ENCODE data around the gene TMPRSS13.
"Not testable (repeated sequence)": the region's sequence is repeated elsewhere in the genome, so short reads cannot be mapped to it uniquely, and the experiment has no call there.

The TMPRSS13 gene

DNA sequence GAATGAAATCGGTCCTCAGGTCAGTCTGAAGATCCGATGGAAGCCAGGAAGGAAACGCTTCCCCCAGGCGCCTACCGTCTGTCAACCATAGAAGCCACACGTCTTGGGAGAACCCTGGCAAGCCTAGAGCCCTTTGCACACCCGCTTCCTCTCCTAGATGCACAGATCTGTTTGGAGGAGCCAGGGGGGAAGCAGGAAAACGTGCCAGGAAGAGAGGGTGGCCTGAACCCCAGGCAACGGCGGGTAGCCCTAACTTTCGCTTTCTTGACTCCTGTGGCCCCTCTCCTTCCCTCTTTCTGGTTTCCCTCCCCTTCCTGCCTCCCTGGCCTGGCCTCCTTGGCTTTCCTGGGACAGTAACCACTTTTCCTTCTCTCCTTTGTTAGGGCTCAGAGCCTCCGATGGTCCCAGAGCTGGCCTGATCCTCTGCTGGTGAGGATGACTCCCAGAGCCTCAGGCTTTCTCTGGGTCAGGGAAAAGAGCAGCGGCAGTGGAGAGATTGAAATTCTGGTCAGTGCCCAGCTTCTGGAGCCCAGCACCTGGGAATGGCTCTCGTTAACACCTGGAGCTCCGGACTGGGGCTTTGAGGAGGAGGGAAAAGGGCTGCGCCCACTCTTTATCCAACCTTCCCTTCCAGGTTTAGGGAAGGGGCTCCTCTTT, 54.8 kb downstream of the TMPRSS13 start:
- no peak for DNase-seq (ENCODE audit: low read depth, low spot score)

DNA sequence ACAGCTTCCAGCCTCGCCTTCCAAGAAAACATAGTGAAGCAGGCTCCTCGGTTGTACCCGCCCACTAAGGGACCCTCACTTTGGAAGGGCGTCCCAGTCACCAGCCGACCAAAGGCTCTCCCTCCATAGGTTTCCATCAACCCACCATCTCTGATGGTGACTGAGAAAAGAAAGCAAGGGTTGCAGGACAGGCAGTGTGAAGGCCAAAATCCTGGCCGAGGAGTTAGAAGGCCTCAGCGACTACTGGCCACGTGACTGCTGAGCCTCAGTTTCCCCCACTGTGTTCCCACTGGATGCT, 55.4 kb downstream of the TMPRSS13 start:
- no peak for DNase-seq (ENCODE audit: low read depth, low spot score)

DNA sequence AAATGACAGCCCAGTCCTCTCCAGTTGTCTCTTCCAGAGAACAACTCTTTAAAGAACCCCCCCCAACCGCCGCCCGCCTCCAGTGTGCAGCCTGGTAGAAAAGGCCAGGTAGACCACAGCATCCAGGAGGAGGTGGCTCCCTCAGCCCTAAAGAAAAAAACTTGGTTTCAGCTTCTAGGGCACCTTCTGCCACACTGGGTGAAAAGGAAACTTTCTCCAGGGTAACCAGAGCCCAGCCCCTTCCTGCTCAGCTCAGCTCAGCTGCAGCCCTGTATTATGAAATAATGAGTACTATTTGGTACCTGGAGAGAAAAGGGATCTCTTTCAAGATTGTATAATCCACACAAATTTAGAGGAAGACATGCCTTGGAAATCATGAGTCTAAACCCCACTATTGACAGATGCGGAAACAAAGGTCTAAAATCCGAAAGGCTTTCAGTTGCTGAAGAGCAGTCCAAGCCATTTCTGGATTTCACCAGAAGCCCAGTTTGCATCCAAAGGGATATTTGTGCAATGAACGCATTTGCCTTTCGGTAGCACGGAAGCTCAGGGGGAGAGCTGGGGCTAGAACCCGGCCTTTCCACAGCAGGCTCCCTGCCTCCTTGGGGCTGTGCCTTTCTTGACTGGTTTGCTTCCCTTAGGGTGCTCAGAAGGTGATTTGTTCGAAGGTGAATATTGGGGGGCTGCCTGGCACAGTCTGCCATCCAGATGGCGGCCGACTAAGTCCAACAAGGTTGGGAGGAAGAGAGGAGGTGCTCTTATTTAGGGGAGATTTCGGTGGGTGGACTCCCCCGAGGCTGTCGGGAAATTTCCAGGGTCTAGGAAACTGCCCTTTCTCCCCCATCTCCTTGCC, 56.0 kb downstream of the TMPRSS13 start:
- DNase-seq (ENCODE audit: low read depth, low spot score): no peak

DNA sequence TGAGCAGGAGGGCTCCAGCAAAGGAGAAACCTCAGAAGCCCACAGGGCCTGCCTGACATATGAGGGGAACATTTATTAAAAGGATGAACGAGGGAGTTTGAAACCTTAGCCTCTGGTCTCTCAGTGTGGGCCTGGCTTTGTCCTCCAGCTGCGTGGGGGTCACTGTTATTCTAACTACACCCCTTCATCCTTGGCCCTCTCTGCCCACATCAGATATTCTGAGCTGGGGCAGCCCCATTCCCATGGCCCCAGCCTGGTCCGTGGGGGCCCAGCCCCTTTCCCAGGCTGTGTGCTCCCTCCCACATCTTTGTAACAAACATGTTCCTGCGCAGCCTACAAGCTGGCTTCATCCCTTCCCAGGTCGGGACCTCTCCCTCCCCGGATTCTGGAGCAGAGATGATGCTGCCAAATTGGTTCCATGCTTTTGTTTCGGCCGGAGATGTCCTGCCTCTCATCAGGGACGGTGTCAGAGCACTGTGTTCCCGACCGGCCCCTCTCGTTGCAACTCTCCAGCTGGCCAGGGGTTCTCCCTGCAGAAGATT, 56.7 kb downstream of the TMPRSS13 start:
- no peak for DNase-seq (ENCODE audit: low read depth, low spot score)

DNA sequence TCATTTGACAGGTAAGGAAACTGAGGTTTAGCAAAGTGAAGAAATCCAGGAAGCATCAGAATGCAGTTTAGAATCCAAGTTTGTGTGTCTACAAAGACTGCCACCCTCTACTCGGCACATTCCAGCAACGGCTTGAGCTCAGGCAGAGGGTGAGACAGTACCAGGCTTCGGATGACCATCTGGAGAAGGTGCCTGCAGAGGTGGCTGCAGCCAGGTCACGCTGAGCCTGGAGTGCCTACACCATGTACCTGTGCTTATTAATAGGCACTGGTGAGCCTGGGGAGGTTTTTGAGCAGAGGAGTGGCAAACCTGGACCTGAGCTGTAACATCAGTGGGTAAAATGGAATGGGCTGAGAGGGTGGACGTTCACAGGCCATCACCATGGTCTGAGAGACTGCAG, 57.4 kb downstream of the TMPRSS13 start:
- no peak for DNase-seq (ENCODE audit: low read depth, low spot score)

DNA sequence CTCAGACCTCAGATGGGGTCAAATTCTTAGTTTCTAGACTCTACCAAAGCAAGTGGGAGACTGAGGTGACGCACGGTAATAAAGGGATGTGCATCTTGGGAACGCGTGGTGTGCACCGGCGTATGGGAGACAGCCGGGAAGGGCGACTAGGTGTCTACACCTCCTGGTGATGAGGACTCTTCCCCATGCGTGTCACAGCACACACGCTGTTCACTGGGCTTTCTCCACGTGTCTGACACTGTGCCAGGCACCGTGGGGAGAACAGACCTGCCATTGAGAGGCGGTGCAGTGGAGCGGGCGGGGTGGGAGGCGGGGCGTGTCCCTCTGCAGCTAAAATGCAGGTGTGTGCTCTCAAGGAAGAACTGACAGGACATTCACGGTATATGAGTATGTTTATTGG, 58.0 kb downstream of the TMPRSS13 start:
- DNase-seq (ENCODE audit: low read depth, low spot score): no peak

DNA sequence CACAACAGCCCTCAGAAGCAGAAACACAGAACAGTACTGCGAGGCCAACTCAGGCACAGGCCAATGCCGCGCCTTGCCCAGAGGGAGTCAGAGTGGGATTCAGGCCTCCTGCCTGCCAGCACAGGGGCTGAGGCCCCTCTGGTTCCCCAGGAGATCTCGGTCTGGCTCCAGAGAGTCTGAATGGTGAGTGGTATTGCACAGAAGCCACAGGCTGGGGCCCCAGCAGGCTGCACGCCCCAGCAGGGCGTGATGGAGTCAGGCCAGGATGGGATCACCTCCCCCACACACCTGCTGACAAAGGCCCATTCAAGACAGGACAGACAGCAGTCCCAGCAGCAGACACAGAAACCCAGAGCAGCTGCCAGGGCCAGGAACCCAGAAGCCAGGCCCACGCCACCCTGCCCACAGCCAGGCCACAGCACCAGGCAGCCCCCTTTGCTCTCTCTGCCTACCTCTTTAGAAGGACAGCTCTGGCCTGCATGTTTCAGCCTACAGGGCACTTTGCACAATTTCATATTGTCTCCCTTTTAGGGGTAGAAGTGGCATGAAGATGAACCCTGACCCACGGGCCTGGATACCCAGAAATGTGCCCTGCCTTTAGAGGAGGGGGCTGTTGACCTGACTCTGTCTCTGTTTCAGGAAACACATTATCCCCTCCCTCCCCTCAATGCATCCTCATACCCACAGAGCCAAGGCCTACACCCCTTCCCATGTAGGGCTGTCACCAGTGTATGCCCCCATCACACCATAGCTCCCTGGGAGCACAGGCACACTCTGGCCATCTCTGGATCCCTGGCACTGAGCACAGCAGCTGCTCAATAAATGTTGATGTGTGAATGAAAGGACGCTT, 58.9 kb downstream of the TMPRSS13 start:
- no peak for DNase-seq (ENCODE audit: low read depth, low spot score)

DNA sequence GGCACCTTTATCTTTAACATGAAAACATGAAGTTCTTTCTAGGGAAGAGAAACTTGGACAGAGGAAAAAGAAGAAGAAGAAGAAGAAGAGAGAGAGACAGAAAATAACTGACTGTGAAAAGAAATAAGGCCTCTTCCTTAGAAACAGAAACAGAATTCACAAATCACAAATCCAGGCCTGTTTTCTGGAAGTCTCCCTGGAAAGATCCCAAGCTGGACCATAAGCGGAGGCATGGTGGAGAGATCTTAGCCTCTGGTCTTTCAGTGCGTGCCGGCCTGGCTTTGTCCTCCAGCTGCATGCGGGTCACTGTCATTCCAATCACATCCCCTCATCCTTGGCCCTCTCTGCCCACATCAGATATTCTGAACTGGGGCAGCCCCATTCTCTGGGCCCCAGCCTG, 59.6 kb downstream of the TMPRSS13 start:
- no peak for DNase-seq (ENCODE audit: low read depth, low spot score)

DNA sequence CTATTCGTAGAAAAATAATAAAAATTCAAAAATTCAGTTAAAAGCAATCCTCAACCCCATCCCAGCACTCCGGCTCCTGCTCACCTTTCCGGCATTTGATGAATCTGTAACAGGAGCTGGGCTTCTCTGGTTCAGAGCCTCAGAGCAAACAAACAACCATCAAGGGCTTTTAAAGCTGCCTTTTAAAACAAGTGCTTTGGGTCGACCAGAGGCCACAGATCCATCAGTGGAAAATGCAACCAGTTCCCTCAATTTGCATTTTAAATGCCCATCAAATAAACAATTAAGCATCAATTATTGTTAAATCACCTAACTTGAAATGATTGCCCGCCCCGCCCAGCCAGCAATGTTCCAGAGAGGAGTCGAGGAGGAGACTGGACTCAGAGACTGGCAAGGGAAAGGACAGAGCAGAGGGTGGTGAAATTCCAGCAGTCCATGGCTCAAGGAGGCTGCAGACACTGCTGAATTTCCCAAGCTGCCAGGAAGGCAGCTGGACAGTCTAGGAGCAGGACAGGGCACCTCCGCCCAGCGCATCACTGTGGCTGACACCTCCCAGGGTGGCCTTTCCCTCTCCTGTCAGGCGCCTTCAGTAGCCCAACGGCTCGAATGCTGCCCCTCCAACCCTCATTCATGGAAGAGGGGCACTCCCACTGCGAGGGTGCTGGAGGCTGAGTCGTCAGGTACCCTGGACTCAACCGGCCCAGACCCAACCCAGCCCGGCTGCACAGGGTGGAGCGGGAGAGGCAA, 60.2 kb downstream of the TMPRSS13 start:
- DNase-seq (ENCODE audit: low read depth, low spot score): no peak

DNA sequence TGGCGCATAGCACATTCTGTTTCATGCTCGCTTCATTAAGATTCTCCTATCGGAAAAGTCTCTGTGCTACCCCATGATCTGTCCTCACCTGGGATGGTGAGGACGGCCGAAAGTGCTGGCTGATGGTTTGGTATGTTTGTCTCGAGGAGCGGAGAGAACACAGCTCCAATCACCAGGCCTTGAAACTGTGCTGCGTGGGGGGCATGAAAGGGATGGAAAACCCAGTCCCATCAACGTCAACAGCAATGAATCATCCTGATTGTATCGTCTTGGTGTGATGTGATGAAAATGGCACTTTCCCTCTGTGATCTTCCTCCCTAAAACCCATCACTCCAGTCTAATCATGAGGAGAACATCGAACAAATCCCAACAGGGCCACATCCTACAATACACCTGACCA, 61.1 kb downstream of the TMPRSS13 start:
- DNase-seq (ENCODE audit: low read depth, low spot score): no peak

DNA sequence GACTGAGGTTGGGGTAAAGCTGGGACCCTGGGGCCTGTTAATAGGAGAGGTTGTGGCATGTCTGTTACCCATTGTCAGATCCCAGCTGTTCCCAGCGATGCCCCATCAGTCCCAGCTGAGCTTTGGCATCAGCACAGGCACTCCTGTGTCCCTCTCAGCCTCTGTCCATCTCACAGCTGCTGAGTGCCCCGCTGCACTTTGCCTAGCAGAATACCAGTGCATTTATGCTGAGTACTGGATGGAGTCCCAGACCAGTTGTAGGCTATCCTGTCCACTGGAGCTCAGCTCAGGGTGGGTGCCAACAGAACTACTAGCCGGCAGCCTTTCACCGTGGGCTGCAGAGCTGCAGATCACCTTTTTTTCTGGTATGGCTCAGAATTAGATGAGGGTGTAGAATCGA, 62.7 kb downstream of the TMPRSS13 start:
- DNase-seq (ENCODE audit: low read depth, low spot score): no peak

DNA sequence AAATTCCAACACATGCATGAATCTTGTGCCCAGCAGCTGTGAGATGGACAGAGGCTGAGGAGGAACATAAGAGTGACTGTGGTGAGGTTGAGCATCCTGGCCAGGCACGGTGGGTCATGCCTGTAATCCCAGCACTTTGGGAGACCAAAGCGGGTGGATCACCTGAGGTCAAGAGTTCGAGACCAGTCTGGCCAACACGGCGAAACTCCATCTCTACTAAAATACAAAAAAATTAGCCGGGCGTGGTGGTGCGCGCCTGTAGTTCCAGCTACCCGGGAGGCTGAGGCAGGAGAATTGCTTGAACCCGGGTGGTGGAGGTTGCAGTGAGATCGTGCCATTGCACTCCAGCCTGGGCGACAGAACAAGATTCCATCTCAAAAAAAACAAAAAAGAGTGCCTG, 63.7 kb downstream of the TMPRSS13 start:
- DNase-seq (ENCODE audit: low read depth, low spot score): not testable (repeated sequence)

DNA sequence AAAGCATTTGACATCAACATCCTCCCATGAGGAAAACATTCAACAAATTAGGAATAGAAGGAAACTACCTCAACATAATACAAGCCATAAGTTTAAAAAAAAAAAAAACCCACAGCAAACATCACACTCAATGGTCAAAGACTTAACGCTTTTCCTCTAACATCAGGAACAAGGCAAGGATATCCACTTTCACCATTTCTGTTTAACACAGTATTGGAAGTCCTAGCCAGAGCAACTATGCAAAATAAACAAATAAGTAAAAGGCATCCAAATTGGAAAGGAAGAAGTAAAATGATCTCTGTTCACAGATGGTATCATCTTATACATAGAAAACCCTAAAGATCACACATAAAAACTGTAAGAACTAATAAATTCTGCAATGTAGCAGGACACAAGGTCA, 65.8 kb downstream of the TMPRSS13 start:
- DNase-seq (ENCODE audit: low read depth, low spot score): no peak

DNA sequence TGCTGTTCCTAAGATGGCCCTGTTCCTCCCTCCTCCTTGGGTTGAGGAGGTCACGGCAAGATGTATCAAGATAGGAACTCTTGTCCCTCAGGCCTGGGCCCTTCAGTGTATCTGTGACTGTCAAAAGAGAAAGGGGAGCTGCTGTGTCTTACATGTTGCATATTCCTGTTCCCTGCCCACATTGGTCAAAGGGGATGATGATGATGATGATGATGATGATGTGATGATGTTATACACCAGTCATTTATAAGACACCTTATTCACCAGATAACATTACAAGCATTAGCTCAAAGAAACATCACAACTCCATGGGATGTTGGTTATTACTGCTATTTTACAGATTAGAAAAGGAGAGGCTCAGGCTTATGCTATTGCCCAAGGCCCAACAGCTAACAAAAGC, 66.4 kb downstream of the TMPRSS13 start:
- DNase-seq (ENCODE audit: low read depth, low spot score): no peak

DNA sequence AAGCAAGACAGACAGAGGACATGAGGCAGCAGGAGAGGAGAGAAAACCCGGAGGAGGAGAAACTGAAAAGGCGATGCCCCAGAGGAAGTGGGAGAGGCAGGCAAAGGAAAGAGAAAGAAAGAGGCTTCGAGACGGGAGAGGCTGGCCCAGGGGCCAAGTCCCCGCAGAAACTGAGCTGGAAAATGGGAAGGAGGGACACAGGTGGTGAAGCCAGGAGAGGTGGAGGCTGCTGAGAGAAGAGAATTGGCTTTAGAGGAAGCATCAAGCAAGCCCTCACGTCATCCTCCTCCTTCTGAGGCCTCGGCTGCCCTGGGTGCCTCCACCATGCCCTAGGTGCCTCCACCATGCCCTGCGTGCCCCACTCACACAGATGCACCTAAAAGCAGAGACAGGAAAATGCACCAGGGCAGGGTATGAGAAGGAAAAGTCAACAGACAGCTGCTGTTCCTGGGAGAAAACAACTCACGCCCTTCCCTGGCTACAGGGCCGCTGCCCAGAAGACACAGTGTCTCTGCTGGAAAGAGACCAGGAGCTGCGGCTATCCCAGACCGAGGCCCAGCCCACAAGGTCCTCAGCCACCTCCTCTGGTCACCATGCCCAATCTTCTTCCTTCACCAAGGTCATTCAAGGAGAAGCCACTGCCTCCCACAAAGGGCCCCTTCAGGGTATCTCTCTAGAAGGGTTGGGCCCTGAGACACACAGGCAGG, 67.0 kb downstream of the TMPRSS13 start:
- DNase-seq (ENCODE audit: low read depth, low spot score): no peak

DNA sequence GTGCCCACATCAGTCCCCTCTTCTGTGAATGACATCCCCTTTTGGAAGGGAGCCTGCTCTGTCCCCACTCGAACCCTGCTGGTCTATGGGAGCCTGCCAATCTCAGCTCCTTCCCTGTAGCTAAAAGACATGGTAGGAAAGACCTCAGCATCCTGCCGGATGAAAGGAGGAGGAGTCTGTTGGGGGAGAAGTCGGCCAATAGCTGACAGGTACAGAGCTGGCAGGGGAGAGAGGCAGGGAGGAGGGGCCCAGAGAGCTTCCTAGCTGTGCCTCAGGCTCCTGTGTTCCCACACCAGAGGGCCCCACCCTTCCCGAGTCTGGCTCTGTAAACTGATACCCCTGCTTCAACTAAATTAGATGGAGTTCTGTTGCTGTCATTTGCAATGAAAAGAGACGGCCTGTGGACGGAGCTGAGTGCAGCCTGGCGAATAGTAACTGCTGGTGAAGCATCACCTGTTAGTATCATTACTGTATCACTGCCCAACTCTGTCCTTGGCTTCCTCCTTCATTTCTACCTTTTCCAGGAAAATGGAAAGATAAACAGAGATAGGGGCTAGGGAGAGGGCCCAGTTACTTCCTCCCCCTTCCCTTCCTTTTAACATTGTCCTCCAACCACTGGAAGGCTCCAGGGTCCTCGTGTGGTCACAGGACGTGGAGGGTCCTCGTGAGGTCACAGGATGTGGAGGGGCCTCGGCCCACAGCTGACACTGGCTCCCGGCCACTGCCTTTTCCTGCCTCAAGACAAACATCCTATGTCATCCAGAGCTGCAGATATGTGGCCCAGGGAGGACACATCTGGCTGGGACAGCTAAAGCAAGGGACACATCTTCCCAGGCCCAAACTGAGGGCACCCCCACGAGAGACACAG, 67.8 kb downstream of the TMPRSS13 start:
- DNase-seq (ENCODE audit: low read depth, low spot score): peak; percentile 83

DNA sequence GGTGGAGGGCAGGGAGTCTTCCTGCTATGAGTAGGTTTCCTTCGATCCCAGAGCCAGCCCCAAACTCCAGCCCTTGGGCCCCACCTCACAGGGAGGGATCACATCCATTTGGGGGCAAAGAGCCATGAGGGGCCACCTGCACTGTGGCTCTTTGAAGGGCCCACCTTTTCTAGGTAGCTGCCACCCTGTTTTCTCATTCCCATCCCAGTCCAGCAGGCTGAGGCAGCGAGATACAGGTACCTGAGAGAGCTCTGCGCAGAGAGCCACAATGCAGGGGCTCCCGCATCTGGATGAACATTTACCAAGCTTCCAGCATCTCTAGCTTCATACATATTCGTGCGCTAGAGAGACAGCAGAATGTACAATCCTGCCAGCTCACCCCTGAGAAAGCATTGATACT, 69.1 kb downstream of the TMPRSS13 start:
- DNase-seq (ENCODE audit: low read depth, low spot score): no peak

DNA sequence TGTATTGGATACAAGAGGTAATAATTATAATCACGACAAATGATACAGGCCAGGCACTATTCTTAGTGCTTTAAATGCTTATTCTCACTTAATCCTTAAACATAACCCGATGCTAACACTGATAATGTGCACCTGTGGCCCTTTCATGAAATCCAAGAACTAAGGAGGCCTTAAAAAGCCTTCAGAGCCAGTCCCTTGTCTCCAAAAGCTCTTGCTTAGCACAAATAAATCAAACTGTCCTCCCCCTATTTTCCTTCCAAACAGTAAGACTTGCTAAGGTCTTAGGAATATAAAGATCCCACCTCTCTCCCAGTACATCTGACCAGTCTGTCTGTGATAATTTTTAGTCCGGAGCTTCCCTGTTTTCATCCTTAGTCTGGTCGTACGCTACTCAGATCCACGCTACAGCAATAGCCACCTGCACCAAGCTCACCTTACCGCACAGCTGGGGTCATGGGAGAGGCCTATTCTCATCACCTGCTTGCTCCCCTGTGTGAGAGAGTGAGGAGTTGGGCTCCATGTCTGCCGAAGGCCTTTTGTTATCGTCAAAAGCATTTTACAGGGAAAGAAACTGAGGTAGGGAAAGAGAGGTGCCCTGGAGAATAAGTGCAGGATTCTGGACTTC, 69.6 kb downstream of the TMPRSS13 start:
- no peak for DNase-seq (ENCODE audit: low read depth, low spot score)

DNA sequence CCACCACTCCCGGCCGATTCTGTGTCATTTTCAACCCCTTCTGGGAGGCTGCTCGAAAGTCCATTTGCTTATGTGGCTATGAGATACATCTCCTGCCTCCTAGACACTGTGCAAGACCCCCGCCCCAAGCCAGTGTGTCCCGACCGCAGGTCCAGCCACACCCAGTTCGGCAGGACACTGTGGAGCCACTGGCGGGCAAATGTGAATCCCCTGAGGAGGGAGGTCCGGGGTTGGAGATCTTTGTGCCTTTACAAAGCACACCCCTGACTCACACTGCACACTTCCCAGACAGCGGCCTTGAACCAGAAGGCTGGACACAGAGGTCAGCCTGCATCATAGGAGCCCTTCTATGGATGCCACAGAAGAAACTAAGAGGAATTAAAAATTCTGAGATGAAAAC, 70.1 kb downstream of the TMPRSS13 start:
- no peak for DNase-seq (ENCODE audit: low read depth, low spot score)
